ENCODE data around the gene ITPA.
"Not testable (repeated sequence)": the region's sequence is repeated elsewhere in the genome, so short reads cannot be mapped to it uniquely, and the experiment has no call there.

The ITPA gene

DNA sequence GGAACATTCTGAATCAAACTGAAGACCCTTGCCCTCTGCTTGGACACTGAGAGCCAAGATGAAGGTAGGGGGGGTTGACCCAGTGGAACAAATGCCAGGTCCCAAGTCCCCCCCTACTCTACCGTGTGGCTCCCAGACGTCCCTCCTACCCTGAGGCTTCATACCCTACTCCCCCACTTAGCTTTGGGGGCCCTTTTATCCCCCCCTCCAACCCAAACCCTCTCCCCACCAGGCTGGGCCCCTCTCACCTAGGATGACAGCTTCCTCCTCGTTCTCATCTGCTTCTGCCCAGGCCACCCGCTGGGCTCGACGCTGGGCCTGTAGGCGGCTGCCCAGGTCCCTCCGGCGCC lies 6.4 kb upstream of the ITPA start:
- no peak for DNase-seq

DNA sequence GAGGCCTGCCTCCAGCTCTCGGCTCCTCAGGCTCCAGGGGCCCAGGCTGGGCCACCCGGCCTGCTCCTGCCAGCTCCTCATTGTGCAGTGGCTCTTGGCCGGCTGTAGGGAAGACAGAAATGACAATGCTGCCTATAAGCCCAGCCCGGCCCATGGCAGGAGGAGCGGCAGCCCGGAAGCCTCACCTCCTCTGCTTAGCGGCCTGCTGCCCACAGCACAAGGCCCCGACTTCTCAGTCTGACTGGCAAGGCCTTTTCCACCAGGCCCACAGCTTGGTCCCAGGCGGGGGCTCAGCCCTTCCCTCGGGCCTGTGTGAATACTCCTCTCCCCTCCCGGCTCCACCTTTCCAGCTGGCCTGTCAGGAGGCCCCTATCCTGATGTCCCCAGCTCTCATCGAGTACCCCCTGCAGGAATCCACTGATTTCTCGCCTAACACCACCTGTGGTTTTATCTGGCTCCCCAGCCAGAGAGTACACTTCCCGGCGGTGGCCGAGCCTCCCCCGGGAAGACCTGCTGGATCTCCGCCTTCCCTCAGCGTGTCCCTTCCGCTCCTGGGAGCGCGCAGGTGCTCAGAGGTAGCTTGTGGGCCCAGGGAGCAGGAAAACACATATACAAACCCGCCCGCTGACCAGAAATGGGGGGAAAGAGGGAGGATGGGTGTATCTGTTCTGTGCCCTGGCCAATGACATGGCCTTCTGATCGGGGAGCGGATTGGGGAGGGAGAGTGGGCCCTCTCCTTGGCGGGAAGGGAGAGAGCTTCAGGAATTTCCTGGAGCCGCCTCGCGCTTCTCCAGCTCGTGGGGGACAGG lies 5.8 kb upstream of the ITPA start:
- DNase-seq: no peak

GRCh38 chr20:3204124-3204794 lies 5.0 kb upstream of the ITPA start, which contains the start of gene DDRGK1:
TSS of gene DDRGK1 (minus strand) at chr20:3204682. CDS start at chr20:3204627, 55 bp downstream.
- DNase-seq: peak; percentile 94

DNA sequence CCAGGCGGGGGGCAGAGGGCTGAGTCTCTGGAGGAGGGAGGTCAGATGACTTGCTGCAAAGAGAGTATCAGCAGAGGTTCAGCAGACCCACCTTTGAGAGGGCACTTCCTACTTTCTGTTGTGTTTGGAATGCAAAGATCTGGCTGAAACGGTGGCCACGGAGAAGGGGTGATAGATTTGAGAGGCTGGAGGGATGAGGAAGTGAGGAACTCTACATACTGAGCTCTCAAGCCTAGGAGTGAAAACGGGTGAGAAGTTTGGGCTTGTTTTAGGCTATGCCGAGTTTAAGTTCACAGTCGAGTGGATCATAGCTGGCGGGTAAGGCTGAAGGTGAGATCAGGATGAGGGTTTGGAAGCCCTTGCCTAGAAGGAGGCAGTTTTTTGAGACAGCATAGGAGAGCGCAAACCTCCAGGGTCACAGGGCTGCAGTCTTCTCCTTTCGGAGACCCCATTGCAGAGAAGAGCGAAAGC lies 477 bp upstream of the ITPA start:
- DNase-seq: no peak

DNA sequence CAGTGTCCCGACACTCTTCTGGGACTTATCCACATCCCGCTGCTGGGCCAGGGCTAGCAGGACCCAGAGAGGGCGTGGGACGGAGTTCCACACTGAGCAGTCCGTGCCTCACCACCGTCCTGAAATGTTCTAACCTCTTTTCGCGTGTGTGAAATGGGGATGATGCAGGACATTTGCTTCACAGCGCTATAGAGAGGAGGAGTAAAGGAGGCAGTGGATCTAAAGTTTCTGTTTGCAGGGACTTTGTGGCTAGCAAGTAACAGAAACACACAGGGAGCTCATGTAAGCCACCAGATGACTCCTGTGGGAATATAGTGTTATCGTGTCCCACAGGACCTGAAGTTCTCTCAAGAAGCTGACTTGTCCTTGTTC lies 634 bp downstream of the ITPA start:
- no peak for DNase-seq

- no peak for DNase-seq
Observed at GRCh38 chr20:3210346-3210745, 1.0 kb downstream of the ITPA start.

- DNase-seq: no peak
Observed at GRCh38 chr20:3213226-3213625, 3.9 kb downstream of the ITPA start.

DNA sequence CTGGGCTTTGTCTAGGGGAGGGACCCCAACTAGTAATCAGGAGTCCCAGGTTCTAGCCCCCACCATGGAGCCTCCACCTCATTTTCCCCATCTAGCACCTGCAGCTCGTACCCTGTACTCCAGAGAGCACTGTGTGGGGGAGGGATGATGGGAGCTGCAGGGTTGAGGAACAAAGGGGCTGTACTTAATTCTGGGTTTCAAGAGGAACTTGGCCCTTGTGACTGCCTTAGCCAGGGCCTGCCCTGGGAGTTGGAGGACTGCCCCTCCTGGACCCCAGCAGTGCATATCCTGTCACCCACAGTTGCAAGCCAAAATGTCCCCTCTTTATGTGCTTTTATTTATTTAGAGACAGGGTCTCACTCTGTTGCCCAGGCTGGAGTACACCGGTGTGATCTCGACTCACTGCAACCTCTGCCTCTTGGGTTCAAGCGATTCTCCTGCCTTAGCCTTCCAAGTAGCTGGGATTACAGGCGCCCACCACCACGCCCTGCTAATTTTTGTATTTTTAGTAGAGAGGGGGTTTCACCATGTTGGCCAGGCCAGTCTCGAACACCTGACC lies 6.1 kb downstream of the ITPA start:
- not testable (repeated sequence) for DNase-seq

GRCh38 chr20:3218307-3218988 lies 9.2 kb downstream of the ITPA start:
- DNase-seq: peak; percentile 70

DNA sequence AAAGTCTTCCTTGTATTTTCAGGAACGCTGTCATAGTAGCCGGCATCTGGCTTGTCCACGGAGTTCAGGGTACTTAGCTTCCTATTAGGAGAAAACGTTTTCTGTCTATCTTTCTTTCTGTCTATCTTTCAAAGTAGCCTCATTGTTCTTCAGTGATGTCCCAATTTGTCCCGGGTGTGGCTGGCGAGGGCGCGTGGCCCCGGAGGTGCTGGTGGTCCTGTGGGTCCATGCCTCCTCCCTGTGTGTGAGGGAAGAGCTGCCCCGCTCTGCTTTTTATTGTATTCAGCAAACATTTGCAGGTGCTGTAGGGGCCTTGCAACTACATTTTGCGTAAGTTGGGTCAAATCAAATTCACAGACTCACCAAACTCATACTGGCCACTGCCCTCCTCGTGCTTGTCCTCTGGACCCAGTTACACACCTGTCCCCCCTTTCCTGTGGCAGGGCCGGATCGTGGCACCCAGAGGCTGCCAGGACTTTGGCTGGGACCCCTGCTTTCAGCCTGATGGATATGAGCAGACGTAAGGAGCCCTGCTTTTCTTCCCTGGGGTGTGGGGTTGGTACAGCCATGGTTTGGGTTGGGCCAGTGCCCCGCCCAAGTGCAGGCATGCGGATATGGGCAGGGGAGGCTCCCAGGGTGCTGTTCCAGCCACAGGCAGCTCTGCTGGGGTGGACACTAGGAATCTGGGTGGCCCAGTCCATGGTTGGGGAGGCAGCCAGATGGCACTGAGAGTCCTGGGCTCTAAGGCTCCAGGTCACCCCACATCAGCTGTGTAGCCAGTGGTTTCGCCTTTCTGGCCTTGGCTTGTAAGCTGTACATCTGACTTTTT lies 12.3 kb downstream of the ITPA start:
- no peak for DNase-seq

- no peak for DNase-seq
Observed at GRCh38 chr20:3222635-3223600, 13.6 kb downstream of the ITPA start.

- no peak for DNase-seq
Observed at GRCh38 chr20:3223651-3223993, 14.3 kb downstream of the ITPA start.

GRCh38 chr20:3223994-3224680 lies 14.8 kb downstream of the ITPA start:
- DNase-seq: no peak

GRCh38 chr20:3224681-3225421 lies 15.6 kb downstream of the ITPA start:
- no peak for DNase-seq

DNA sequence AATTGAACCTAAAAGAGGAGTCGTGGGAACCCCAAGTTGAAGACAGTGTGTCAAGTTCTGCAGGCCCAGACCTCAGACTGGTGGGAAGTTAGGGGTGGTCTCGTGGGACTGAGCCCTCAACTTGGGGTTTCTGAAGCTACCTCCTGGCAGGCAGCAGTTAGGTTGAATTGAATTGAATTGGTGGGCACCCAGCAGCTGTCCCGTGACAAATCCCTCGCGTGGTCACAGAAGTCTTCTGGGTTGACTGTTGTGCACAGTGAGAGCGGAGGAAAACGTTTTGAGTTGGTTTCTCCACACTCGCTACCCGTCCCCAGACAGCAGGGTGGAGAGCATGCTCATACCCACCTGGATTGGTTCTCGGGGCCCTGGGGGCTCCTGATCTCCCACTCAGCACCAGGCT lies 16.8 kb downstream of the ITPA start:
- no peak for DNase-seq

DNA sequence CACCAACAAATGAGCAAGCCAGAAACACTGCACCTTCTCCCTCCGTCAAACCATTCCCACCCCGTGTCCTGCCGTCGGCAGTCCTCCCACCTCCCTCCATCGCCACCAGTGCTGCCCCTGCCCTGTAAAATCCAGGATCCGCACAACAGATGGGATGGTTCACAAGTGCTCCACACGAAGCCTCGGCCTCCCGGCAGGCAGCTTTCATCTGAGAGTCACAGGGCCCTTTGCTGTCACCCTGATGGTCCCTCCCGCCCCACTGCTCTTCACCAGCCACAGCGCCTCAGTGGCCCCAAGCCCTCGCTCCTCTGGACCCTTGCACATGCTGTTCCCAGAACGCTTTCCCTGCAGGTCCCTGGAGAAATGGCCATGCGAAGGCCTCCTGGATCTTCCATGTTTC lies 17.6 kb downstream of the ITPA start:
- no peak for DNase-seq

DNA sequence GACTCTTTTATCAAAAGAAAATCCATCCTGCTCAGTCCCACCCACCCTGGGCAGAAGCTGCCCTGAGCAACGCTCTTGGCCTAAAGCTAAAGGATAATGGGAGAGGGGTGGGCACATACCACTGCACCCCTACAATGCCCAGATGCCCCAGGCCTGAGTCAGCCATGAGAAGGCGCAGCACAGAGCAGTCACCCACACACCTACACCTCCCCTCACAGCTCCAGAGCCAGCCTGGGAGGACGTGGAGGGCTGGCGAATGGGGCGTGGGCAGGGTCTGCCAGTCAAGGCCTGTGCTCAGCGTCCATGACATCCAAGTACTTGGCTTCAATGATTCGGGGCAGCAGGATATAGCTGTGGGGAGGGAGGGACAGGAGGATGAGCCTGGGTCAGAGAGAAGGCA lies 18.2 kb downstream of the ITPA start:
- no peak for DNase-seq

- DNase-seq: no peak
Observed at GRCh38 chr20:3227936-3228749, 18.8 kb downstream of the ITPA start.

GRCh38 chr20:3228750-3229032 lies 19.4 kb downstream of the ITPA start:
- no peak for DNase-seq

DNA sequence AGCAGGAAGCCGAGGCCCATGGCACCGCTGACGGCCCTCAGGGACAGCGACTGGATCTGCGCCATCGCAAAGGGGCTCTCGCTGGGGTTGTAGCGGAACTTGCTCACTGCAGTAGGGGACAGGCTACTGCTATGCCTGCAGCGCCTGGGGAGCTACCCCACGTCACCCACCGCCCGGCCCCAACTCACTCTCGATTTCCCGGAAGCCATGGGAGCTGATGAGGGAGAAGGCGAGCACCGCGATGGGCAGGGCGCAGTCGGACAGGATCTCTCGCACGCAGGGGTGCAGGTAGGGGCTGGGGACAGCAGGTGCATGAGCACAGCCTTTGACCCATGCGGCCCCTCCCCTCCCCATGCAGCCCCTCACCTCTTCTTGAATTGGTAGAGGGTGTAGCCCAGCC lies 19.9 kb downstream of the ITPA start:
- no peak for DNase-seq

Measured in activated T-cell treated with anti-CD3 and anti-CD28 coated beads for 4 hours (primary cell).